Mesenchymal stem cell (in vitro differentiated cells and primary cell): ENCODE data around the gene MYL3.

Experiments
- DNase-seq: peaks from one replicate; pipeline ENCODE4 v3.0.0-alpha.2; 2013
- H2AFZ ChIP-seq: one replicate; pipeline ENCODE4 v1.6.1; 2013; ENCODE audit warnings: low read depth, mild to moderate bottlenecking, control low read depth, inconsistent platforms, low read length, moderate library complexity
- H2AK5ac ChIP-seq: 2 replicates; pipeline ENCODE4 v1.6.1; 2013; ENCODE audit warnings: low read length, moderate library complexity, mild to moderate bottlenecking, inconsistent platforms; ENCODE audit not compliant: severe bottlenecking
- H2BK120ac ChIP-seq: one replicate; pipeline ENCODE4 v1.6.1; 2013; ENCODE audit warnings: low read depth, mild to moderate bottlenecking, inconsistent platforms, low read length, moderate library complexity
- H2BK12ac ChIP-seq, 2 experiments: one replicate each; pipeline ENCODE4 v1.6.1; 2013; ENCODE audit warnings: inconsistent platforms in 2 of 2, low read length in 2 of 2, mild to moderate bottlenecking in 2 of 2, moderate library complexity in 2 of 2, control low read depth in 1 of 2
- H2BK15ac ChIP-seq: one replicate; pipeline ENCODE4 v1.6.1; 2013; ENCODE audit warnings: mild to moderate bottlenecking, low read depth, inconsistent platforms; ENCODE audit not compliant: poor library complexity, severe bottlenecking
- H2BK5ac ChIP-seq: 2 replicates; pipeline ENCODE4 v1.6.1; 2013; ENCODE audit warnings: low read depth, mild to moderate bottlenecking, low read length, control low read depth, inconsistent platforms; ENCODE audit not compliant: poor library complexity, severe bottlenecking
- H3K14ac ChIP-seq, 2 experiments: one replicate each; pipeline ENCODE4 v1.6.1; 2013; ENCODE audit warnings: inconsistent platforms in 2 of 2, low read length in 2 of 2, control low read depth in 1 of 2, mild to moderate bottlenecking in 1 of 2, moderate library complexity in 1 of 2
- H3K18ac ChIP-seq, 2 experiments: one replicate each; pipeline ENCODE4 v1.6.1; 2013; ENCODE audit warnings: inconsistent platforms in 2 of 2, low read length in 2 of 2, control low read depth in 1 of 2, low read depth in 1 of 2, mild to moderate bottlenecking in 1 of 2
- H3K23ac ChIP-seq, 2 experiments: one replicate each; pipeline ENCODE4 v1.6.1; 2013; ENCODE audit warnings: inconsistent platforms in 2 of 2, low read length in 2 of 2, mild to moderate bottlenecking in 2 of 2, moderate library complexity in 2 of 2, control low read depth in 1 of 2
- H3K27ac ChIP-seq: 2 replicates; pipeline ENCODE4 v1.5.1; 2013; ENCODE audit warnings: mild to moderate bottlenecking, moderate library complexity, low read length, control low read depth, inconsistent platforms; ENCODE audit not compliant: poor library complexity, severe bottlenecking
- H3K27me3 ChIP-seq, 2 experiments: 2 replicates each; pipeline versions ENCODE4 v1.6.1 to v1.7.0; 2013; ENCODE audit warnings: low read length in 2 of 2, mild to moderate bottlenecking in 2 of 2, moderate library complexity in 2 of 2, control low read depth in 1 of 2, inconsistent platforms in 1 of 2; ENCODE audit not compliant: control insufficient read depth in 1 of 2, insufficient read depth in 1 of 2
- H3K36me3 ChIP-seq, 2 experiments: 2 replicates each; pipeline versions ENCODE4 v1.6.1 to v1.7.0; 2013; ENCODE audit warnings: low read length in 2 of 2, control low read depth in 1 of 2, inconsistent platforms in 1 of 2, low read depth in 1 of 2, mild to moderate bottlenecking in 1 of 2; ENCODE audit not compliant: insufficient read depth in 2 of 2, control insufficient read depth in 1 of 2
- H3K4ac ChIP-seq, 2 experiments: one replicate each; pipeline ENCODE4 v1.6.1; 2013; ENCODE audit warnings: inconsistent platforms in 2 of 2, low read length in 2 of 2, mild to moderate bottlenecking in 2 of 2, moderate library complexity in 2 of 2, control low read depth in 1 of 2, low read depth in 1 of 2
- H3K4me1 ChIP-seq: 2 replicates; pipeline ENCODE4 v1.6.1; 2013; ENCODE audit warnings: low read depth, low read length, control low read depth; ENCODE audit not compliant: control insufficient read depth, insufficient read depth
- H3K4me2 ChIP-seq: 2 replicates; pipeline ENCODE4 v1.6.1; 2013; ENCODE audit warnings: low read length, mild to moderate bottlenecking, inconsistent platforms; ENCODE audit not compliant: poor library complexity, severe bottlenecking
- H3K4me3 ChIP-seq, 2 experiments: 2 replicates each; pipeline versions ENCODE4 v1.5.1 to v1.7.0; 2013; ENCODE audit warnings: low read length in 2 of 2, mild to moderate bottlenecking in 2 of 2, control low read depth in 1 of 2, low read depth in 1 of 2; ENCODE audit not compliant: insufficient read depth in 1 of 2
- H3K79me1 ChIP-seq: replicated peaks from 2 replicates; pipeline ENCODE4 v1.6.1; 2013; ENCODE audit warnings: mild to moderate bottlenecking, control low read depth, low read length, inconsistent platforms; ENCODE audit not compliant: poor library complexity, severe bottlenecking
- H3K9ac ChIP-seq: 2 replicates; pipeline ENCODE4 v1.7.0; 2013; ENCODE audit warnings: mild to moderate bottlenecking, low read length, moderate library complexity
- H3K9me3 ChIP-seq: 2 replicates; pipeline ENCODE4 v1.7.0; 2013; ENCODE audit warnings: mild to moderate bottlenecking, low read length; ENCODE audit not compliant: control insufficient read depth
- H4K8ac ChIP-seq: one replicate; pipeline ENCODE4 v1.6.1; 2013; ENCODE audit warnings: inconsistent platforms, mild to moderate bottlenecking, low read length, moderate library complexity
- H4K91ac ChIP-seq: one replicate; pipeline ENCODE4 v1.6.1; 2013; ENCODE audit warnings: mild to moderate bottlenecking, low read length, inconsistent platforms
- WGBS: methylation state at CpG from one replicate; pipeline ENCODE4 v1.1.7; 2013; ENCODE audit warnings: mixed read lengths; 5-methylcytosine and 5-hydroxymethylcytosine counted together

The MYL3 gene

DNA sequence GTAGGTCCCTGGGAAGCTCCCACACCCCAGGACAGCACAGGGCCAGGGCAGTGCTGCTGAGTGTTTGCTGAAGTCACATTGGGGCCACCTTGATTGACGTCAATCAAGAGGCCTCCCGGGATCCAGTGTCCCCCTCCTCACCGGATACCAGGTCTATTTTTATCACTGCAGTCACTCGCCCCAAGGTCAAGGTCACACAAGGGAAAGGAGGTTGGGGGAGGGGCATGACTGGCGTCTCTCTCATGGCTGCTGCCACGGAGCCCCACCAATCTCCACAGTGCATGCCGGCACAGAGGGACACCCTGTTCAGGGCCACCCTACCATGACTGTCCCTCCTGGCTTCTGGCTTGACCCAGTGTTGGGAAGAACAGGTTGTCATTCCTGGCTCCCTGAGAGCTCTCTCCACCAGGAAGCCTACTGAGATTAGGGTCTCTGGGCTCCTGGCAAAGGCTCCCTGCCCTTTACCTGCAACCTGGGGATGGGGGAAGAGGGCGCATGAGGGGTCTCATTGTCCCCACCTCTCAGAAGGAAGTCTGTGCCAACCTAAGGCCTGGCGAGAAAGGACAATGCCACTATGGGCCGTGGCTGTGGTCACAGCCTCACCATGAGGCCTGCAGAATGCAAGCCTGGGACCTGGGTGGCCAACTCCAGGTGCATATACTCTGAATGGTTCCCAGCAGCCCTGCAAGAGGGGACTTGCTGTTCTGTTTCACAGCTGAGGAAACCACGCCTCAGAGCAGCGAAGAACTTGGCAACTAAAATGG, 1.5 kb downstream of the MYL3 start:
- no peaks in the 10 kb centered on the region for H3K4me1 ChIP-seq
- no peak overlapping the region for H3K23ac ChIP-seq
- H2BK15ac ChIP-seq: no peak overlapping the region
- H2BK5ac ChIP-seq: no peak overlapping the region
- no peaks in the 10 kb centered on the region for H3K36me3 ChIP-seq
- H2BK120ac ChIP-seq: no peak overlapping the region
- no peak overlapping the region for H4K8ac ChIP-seq
- H3K4ac ChIP-seq: no peak overlapping the region
- H3K14ac ChIP-seq: no peak overlapping the region
- no peak overlapping the region for H2BK12ac ChIP-seq
- H3K27me3 ChIP-seq: peaks cover 45 to 52% of the 10 kb centered on the region in 2 experiments
- H3K79me1 ChIP-seq: no peaks in the 10 kb centered on the region
- no peak for DNase-seq
- no peak overlapping the region for H3K4me2 ChIP-seq
- no peak overlapping the region for H3K27ac ChIP-seq
- WGBS: 85% methylated on average over 9 of the region's 12 CpGs
- H3K9me3 ChIP-seq: no peaks in the 10 kb centered on the region
- no peak overlapping the region for H4K91ac ChIP-seq
- H3K9ac ChIP-seq: no peak overlapping the region
- H2AFZ ChIP-seq: no peak overlapping the region
- no peak overlapping the region for H2AK5ac ChIP-seq
- no peak overlapping the region for H3K4me3 ChIP-seq
- no peak overlapping the region for H3K18ac ChIP-seq

DNA sequence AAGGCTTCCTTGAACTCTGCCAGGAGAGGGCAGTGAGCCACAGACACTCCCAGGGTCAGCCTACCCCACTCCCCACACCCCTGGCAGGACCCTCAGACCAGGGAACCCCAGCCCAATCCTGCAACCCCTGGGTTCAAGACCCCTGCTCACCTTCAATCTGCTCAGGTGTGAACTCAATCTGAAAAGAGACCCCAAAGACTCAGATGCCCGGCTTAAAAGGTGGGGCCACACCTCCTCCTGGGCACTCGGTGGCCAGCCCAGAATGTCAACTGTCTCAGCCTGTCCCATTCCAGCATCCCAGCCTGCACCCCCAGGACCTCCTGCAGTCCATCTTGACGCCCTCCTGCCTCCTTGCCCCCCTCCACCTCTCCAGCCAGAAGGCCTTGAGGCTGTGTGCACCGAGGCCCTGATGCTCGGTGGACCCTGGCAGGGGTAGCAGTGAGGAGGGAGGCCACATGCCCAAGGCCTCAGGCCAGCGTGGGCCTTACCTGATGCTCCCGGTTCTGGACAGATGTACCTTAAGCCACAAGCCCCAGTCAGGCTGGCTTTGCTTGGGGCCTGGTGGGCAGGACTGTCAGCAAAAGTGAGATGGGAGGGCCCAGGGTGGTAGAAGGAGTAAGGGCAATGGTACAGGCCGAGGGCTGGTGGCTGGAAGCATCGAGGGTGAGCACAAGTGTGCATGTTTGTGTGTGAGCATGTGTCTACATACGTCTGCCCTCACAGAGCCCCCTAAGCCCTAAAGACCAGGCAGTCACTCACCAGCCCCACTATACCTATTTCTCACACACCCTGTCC, 2.2 kb downstream of the MYL3 start:
- Histone ChIP-seq H2BK120ac (no peak overlapping the region), H2BK12ac (no peak overlapping the region), H4K8ac (no peak overlapping the region), H3K9me3 (no peaks in the 10 kb centered on the region), H3K18ac (no peak overlapping the region), H3K36me3 (no peaks in the 10 kb centered on the region), H3K14ac (no peak overlapping the region), H3K4me2 (no peak overlapping the region), H3K27ac (no peak overlapping the region), H3K79me1 (no peaks in the 10 kb centered on the region), H2AK5ac (no peak overlapping the region), H3K4me3 (no peak overlapping the region), H3K9ac (no peak overlapping the region), H3K27me3 (peaks cover 45 to 59% of the 10 kb centered on the region in 2 experiments), H2BK5ac (no peak overlapping the region), H4K91ac (no peak overlapping the region), H2BK15ac (no peak overlapping the region), H3K4me1 (no peaks in the 10 kb centered on the region), H3K4ac (no peak overlapping the region), H3K23ac (no peak overlapping the region), H2AFZ (no peak overlapping the region)
- 87% methylated on average over 6 of the region's 10 CpGs for WGBS
- no peak for DNase-seq

DNA sequence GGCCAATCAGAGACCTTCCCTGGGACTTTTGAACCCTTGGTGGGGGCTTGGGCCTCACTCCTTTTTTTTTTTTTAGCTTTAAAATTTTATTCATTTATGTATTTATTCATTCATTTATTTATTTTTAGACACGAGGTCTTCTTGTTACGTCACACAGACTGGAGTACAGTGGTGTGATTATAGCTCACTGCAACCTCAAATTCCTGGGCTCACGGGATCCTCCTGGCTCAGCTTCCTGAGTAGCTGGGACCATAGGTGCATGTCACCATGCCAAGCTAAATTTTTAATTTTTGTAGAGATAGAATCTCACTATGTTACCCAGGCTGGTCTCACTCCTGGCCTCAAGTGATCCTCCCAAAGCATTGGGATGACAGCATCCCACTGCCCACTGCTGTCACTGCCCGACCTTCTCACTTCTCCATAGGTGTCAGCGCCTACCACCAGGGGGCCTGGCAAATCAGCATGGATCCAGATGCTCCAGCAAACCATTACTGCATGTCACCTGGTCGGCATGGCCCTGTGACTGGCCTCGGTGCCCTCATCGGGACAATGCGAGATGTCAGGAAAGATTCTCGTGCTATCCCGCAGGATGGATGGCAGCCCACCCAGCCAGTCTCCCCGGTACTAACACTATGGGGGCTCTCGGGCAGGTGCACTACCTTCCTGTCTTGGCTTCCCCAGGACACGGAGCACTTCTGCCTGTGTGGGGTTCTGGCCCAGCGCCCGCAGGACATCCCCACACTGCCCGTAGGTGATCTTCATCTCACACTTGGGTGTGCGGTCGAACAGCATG, 3.0 kb downstream of the MYL3 start:
- no peaks in the 10 kb centered on the region for H3K9me3 ChIP-seq
- peaks cover 45 to 59% of the 10 kb centered on the region in 2 experiments for H3K27me3 ChIP-seq
- no peak overlapping the region for H4K8ac ChIP-seq
- H3K36me3 ChIP-seq: no peaks in the 10 kb centered on the region
- no peak overlapping the region for H2BK15ac ChIP-seq
- H3K4me3 ChIP-seq: no peak overlapping the region
- no peak overlapping the region for H2AFZ ChIP-seq
- H2BK5ac ChIP-seq: no peak overlapping the region
- no peak overlapping the region for H2BK12ac ChIP-seq
- no peaks in the 10 kb centered on the region for H3K79me1 ChIP-seq
- no peak for DNase-seq
- H2BK120ac ChIP-seq: no peak overlapping the region
- no peaks in the 10 kb centered on the region for H3K4me1 ChIP-seq
- no peak overlapping the region for H3K4me2 ChIP-seq
- 91% methylated on average over 19 of the region's 19 CpGs for WGBS
- no peak overlapping the region for H3K4ac ChIP-seq
- no peak overlapping the region for H3K23ac ChIP-seq
- no peak overlapping the region for H4K91ac ChIP-seq
- no peak overlapping the region for H3K9ac ChIP-seq
- H3K27ac ChIP-seq: no peak overlapping the region
- H3K18ac ChIP-seq: no peak overlapping the region
- H3K14ac ChIP-seq: no peak overlapping the region
- H2AK5ac ChIP-seq: no peak overlapping the region
